K562 (cell line): Measurements from ENCODE around the gene ARFGEF2. TPM values are rescaled to one million over a fixed set of nuclear protein-coding genes. Genes with fewer than 3 reads are reported as not detected.
A peak's percentile ranks its signal among the peaks of the same experiment; 100 is the strongest.

Experiments
- CHD4 ChIP-seq: fragments of 200-600 bp; sonication (generic); IDR thresholded peaks from 3 replicates; pipeline ENCODE4 v1.6.1; 2012; ENCODE audit warnings: low read depth, mild to moderate bottlenecking, mixed read lengths, low read length, inconsistent platforms; ENCODE audit not compliant: insufficient read depth, insufficient replicate concordance, poor library complexity, severe bottlenecking
- DMBX1 ChIP-seq: fragments of 250-450 bp; sonication (Bioruptor Pico); IDR thresholded peaks from 2 replicates; pipeline ENCODE4 v1.8.0; 2022; ENCODE audit warnings: inconsistent platforms, mild to moderate bottlenecking, moderate library complexity, borderline replicate concordance
- ETV6 ChIP-seq, 3 experiments: fragments of 150-350 bp in 1 of 3; sonication (generic) in 1 of 3; formaldehyde crosslinking in 1 of 3; IDR thresholded peaks; 2 replicates each; pipeline versions ENCODE4 v1.6.1 to v1.8.0; 2014 to 2022; ENCODE audit warnings: borderline replicate concordance in 2 of 3, low read depth in 2 of 3, antibody characterized with exemption in 1 of 3, low read length in 1 of 3, mild to moderate bottlenecking in 1 of 3, missing genetic modification reagents in 1 of 3
- HLTF ChIP-seq: fragments of 450-650 bp; IDR thresholded peaks from 2 replicates; pipeline ENCODE4 v1.6.1; 2016
- IFI16 ChIP-seq: fragments of 250-450 bp; sonication (Bioruptor Pico); IDR thresholded peaks from 2 replicates; pipeline ENCODE4 v2.1.2; 2022; ENCODE audit warnings: mild to moderate bottlenecking, inconsistent platforms
- KAT8 ChIP-seq: fragments of 450-650 bp; IDR thresholded peaks from 2 replicates; pipeline ENCODE4 v1.6.1; 2016; ENCODE audit warnings: low read depth, mild to moderate bottlenecking
- MCM2 ChIP-seq: fragments of 450-650 bp; IDR thresholded peaks from 2 replicates; pipeline ENCODE4 v1.6.1; 2017; ENCODE audit warnings: low read depth, mild to moderate bottlenecking
- PHB ChIP-seq: fragments of 250-450 bp; sonication (Bioruptor Pico); IDR thresholded peaks from 2 replicates; pipeline ENCODE4 v1.5.0; 2021
- PHB2 ChIP-seq: fragments of 450-650 bp; IDR thresholded peaks from 2 replicates; pipeline ENCODE4 v1.6.1; 2017; ENCODE audit warnings: low read depth
- RB1 ChIP-seq: fragments of 450-650 bp; IDR thresholded peaks from 2 replicates; pipeline ENCODE4 v1.6.1; 2017; ENCODE audit warnings: low read depth, mild to moderate bottlenecking
- THRB ChIP-seq: fragments of 450-650 bp; formaldehyde crosslinking; conservative IDR thresholded peaks from 2 replicates; pipeline ENCODE4 v1.4.0; 2022; ENCODE audit warnings: mild to moderate bottlenecking, missing genetic modification characterization
- ZNF3 ChIP-seq: fragments of 250-450 bp; sonication (Bioruptor Pico); IDR thresholded peaks from 2 replicates; pipeline ENCODE4 v1.5.0; 2021; ENCODE audit warnings: mild to moderate bottlenecking, moderate library complexity
- ZNF407 ChIP-seq: fragments of 450-650 bp; IDR thresholded peaks from 2 replicates; pipeline ENCODE4 v1.6.1; 2016; ENCODE audit warnings: low read depth
- ZNF77 ChIP-seq: fragments of 250-450 bp; sonication (Bioruptor Pico); IDR thresholded peaks from 2 replicates; pipeline ENCODE4 v1.5.0; 2020
- polyA plus RNA-seq, 8 experiments: library from polyadenylated mRNA; depleted of rRNA in 4 of 8; stranded (reverse) in 5 of 8; unstranded in 3 of 8; fragments of >200 nt; fragmentation: Nextera tagmentation in 2 of 8; fragmentation: Illumina TruSeq in 1 of 8; extraction: Ambion mirVana in 2 of 8; extraction: Trizol in 1 of 8; gene quantifications; 2 replicates each; pipeline versions ENCODE4 v1.2.1 to v1.2.3, GENCODE V29; 2011 to 2014; ENCODE audit warnings: inconsistent platforms in 1 of 8, missing spikeins in 1 of 8
- total RNA-seq, 7 experiments: library from RNA; depleted of rRNA in 6 of 7; stranded (reverse); fragments of >200 nt in 6 of 7; fragmentation: Illumina TruSeq in 2 of 7; extraction: Trizol in 2 of 7; gene quantifications; 2 replicates each; pipeline versions ENCODE4 v1.2.1 to v1.2.3, GENCODE V29; 2011 to 2021; ENCODE audit warnings: low replicate concordance in 1 of 7
- TF ChIP-seq, protein P1 (sequence below): fragments of 450-650 bp; formaldehyde crosslinking; IDR thresholded peaks from 2 replicates; pipeline ENCODE4 v1.4.0; 2022; ENCODE audit warnings: missing genetic modification characterization

ARFGEF2 gene
- total and polyA plus RNA-seq, 9 of the 15 experiments (the other 6 are each of a cell fraction or from before 2014, with no cell fraction given), result 4.2 to 18.8 (median 13.7) TPM

DNA sequence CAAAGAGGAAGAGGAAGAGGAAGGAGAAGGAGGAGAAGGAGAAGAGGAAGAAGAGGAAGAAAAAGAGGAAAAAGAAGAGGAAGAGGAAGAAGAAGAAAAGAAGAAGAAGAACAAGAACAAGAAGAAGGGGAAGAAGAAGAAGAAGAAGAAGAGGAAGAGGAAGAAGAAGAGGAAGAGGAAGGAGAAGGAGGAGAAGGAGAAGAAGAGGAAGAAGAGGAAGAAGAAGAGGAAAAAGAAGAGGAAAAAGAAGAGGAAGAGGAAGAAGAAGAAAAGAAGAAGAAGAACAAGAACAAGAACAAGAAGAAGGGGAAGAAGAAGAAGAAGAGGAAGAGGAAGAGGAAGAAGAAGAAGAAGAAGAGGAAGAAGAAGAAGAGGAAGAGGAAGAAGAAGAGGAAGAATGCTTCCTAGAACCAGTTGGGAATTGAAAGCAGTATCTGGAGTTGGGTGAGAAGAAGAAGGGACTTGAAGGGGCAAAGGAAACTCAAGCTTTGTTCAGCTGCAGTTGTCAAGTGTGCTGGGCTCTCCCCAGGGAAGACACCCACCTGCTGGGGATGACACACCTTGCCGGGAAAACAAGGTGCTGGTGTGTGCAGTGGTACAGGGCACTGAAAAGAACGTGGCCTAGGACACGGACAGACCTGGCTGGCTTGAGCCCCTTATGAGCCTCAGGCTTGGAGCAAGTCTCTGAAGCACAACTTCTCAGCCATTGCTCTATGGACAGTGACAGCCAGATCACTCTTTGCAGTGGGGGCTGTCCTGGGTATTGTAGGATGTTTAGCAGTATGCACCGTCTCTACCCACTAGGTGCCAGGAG is 30.1 kb upstream of the ARFGEF2 start (continued):
- TF ChIP-seq KAT8, result no peak
- TF ChIP-seq ETV6 (IDR thresholded peaks at IDR 0.05; ENCODE audit: borderline replicate concordance in 1 of 2, low read depth in 2 of 2, low read length in 1 of 2), result peak in 1 of 2 experiments; percentile 86; a peak in 1 of 4 replicates
- no peak for TF ChIP-seq ETV6 (CRISPR knock-in tag; IDR thresholded peaks at IDR 0.05; ENCODE audit: borderline replicate concordance)
- TF ChIP-seq, protein P1, sequence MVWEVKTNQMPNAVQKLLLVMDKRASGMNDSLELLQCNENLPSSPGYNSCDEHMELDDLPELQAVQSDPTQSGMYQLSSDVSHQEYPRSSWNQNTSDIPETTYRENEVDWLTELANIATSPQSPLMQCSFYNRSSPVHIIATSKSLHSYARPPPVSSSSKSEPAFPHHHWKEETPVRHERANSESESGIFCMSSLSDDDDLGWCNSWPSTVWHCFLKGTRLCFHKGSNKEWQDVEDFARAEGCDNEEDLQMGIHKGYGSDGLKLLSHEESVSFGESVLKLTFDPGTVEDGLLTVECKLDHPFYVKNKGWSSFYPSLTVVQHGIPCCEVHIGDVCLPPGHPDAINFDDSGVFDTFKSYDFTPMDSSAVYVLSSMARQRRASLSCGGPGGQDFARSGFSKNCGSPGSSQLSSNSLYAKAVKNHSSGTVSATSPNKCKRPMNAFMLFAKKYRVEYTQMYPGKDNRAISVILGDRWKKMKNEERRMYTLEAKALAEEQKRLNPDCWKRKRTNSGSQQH (CRISPR knock-in tag), result 0 out of 2 replicates have a peak, but pooled peaks have one; percentile 40
- TF ChIP-seq ZNF77, result no peak
- no peak for TF ChIP-seq DMBX1 (CRISPR knock-in tag)
- TF ChIP-seq PHB2, result no peak
- TF ChIP-seq HLTF, result 0 out of 2 replicates have a peak, but pooled peaks have one; percentile 66
- TF ChIP-seq ZNF407, result no peak
- TF ChIP-seq MCM2, result no peak
- no peak for TF ChIP-seq IFI16 (CRISPR knock-in tag)
- no peak for TF ChIP-seq RB1
- TF ChIP-seq THRB, result 0 out of 2 replicates have a peak, but pooled peaks have one; percentile 28
- TF ChIP-seq PHB (CRISPR knock-in tag), result no peak
- no peak for TF ChIP-seq ZNF3 (CRISPR knock-in tag)
- TF ChIP-seq CHD4, result no peak
